K562 (cell line): ENCODE results near the gene MVP. TPM values are rescaled to one million over a fixed set of nuclear protein-coding genes. Genes with fewer than 3 reads are reported as not detected.
A peak's percentile ranks its signal among the peaks of the same experiment; 100 is the strongest.

ENCODE experiments used
- E2F5 ChIP-seq: sonication (generic); formaldehyde crosslinking; IDR thresholded peaks from 2 replicates; pipeline ENCODE4 v1.8.0; 2022; ENCODE audit warnings: mild to moderate bottlenecking, missing genetic modification reagents
- HDAC3 ChIP-seq: fragments of 450-650 bp; IDR thresholded peaks from 2 replicates; pipeline ENCODE4 v1.6.1; 2018; ENCODE audit warnings: borderline replicate concordance, mild to moderate bottlenecking, moderate library complexity; ENCODE audit not compliant: partially characterized antibody
- HNRNPK ChIP-seq: fragments of 200-400 bp; formaldehyde crosslinking; IDR thresholded peaks from one replicate; pipeline ENCODE4 v1.6.1; 2018; ENCODE audit warnings: mild to moderate bottlenecking, low read depth, low read length; ENCODE audit not compliant: poor library complexity, severe bottlenecking
- NCOR1 ChIP-seq: fragments of 450-650 bp; IDR thresholded peaks from 2 replicates; pipeline ENCODE4 v1.6.1; 2016; ENCODE audit warnings: mild to moderate bottlenecking, moderate library complexity
- SIN3B ChIP-seq: fragments of 450-650 bp; IDR thresholded peaks from 2 replicates; pipeline ENCODE4 v1.6.1; 2017; ENCODE audit warnings: low read depth, mild to moderate bottlenecking, moderate library complexity
- SPI1 ChIP-seq: IDR thresholded peaks from 2 replicates; pipeline ENCODE4 v1.6.1; 2011; ENCODE audit warnings: low read depth, low read length, control low read depth, borderline replicate concordance
- SRF ChIP-seq, 2 experiments: fragments of 250-450, 450-650 bp in 1 of 2; sonication (Bioruptor Pico) in 1 of 2; sonication (generic) in 1 of 2; formaldehyde crosslinking; IDR thresholded peaks; 2 replicates each; pipeline versions ENCODE4 v1.5.0 to v1.5.1; 2020 to 2022; ENCODE audit warnings: mild to moderate bottlenecking in 1 of 2, missing genetic modification reagents in 1 of 2
- TAF7 ChIP-seq: fragments of 450-650 bp; IDR thresholded peaks from 2 replicates; pipeline ENCODE4 v1.6.1; 2016; ENCODE audit warnings: missing genetic modification characterization, missing compliant biosample characterization
- TAL1 ChIP-seq: fragments of 450-650 bp; IDR thresholded peaks from 2 replicates; pipeline ENCODE4 v1.6.1; 2016; ENCODE audit warnings: mild to moderate bottlenecking
- TCF3 ChIP-seq: sonication (generic); formaldehyde crosslinking; IDR thresholded peaks from 2 replicates; pipeline ENCODE4 v1.4.0; 2020; ENCODE audit warnings: mild to moderate bottlenecking, missing genetic modification reagents
- TEAD4 ChIP-seq, 2 experiments: sonication (generic) in 1 of 2; formaldehyde crosslinking in 1 of 2; IDR thresholded peaks; 2 replicates each; pipeline versions ENCODE4 v1.6.1 to v1.8.0; 2012 to 2022; ENCODE audit warnings: borderline replicate concordance in 1 of 2, inconsistent platforms in 1 of 2, low read length in 1 of 2, mild to moderate bottlenecking in 1 of 2, missing genetic modification reagents in 1 of 2
- ZBTB40 ChIP-seq, 2 experiments: fragments of 450-650 bp in 1 of 2; sonication (generic) in 1 of 2; formaldehyde crosslinking in 1 of 2; IDR thresholded peaks; 2 replicates each; pipeline versions ENCODE4 v1.7.1 to v1.9.0; 2016 to 2022; ENCODE audit warnings: inconsistent platforms in 1 of 2, mild to moderate bottlenecking in 1 of 2, missing genetic modification reagents in 1 of 2
- ZNF134 ChIP-seq: fragments of 250-450 bp; sonication (Bioruptor Pico); conservative IDR thresholded peaks from 2 replicates; pipeline ENCODE4 v1.4.0; 2020
- ZNF174 ChIP-seq: fragments of 250-450 bp; sonication (Bioruptor Pico); IDR thresholded peaks from 2 replicates; pipeline ENCODE4 v1.4.0; 2020; ENCODE audit warnings: mild to moderate bottlenecking
- ZNF445 ChIP-seq: fragments of 250-450 bp; sonication (Bioruptor Pico); IDR thresholded peaks from 2 replicates; pipeline ENCODE4 v1.4.0; 2020; ENCODE audit warnings: low read depth, mild to moderate bottlenecking, moderate library complexity
- polyA plus RNA-seq, 8 experiments: library from polyadenylated mRNA; depleted of rRNA in 4 of 8; stranded (reverse) in 5 of 8; unstranded in 3 of 8; fragments of >200 nt; fragmentation: Nextera tagmentation in 2 of 8; fragmentation: Illumina TruSeq in 1 of 8; extraction: Ambion mirVana in 2 of 8; extraction: Trizol in 1 of 8; gene quantifications; 2 replicates each; pipeline versions ENCODE4 v1.2.1 to v1.2.3, GENCODE V29; 2011 to 2014; ENCODE audit warnings: inconsistent platforms in 1 of 8, missing spikeins in 1 of 8
- total RNA-seq, 7 experiments: library from RNA; depleted of rRNA in 6 of 7; stranded (reverse); fragments of >200 nt in 6 of 7; fragmentation: Illumina TruSeq in 2 of 7; extraction: Trizol in 2 of 7; gene quantifications; 2 replicates each; pipeline versions ENCODE4 v1.2.1 to v1.2.3, GENCODE V29; 2011 to 2021; ENCODE audit warnings: low replicate concordance in 1 of 7
- TF ChIP-seq, protein P1 (sequence below): fragments of 200-800 bp; sonication (Bioruptor generic); IDR thresholded peaks from 2 replicates; pipeline ENCODE4 v1.6.1; 2017; ENCODE audit warnings: missing genetic modification characterization, missing compliant biosample characterization

The MVP gene
- total and polyA plus RNA-seq, 9 of the 15 experiments (the other 6 are each of a cell fraction or from before 2014, with no cell fraction given) = 0.39 to 1.9 (median 0.76) TPM; not detected in 2

DNA sequence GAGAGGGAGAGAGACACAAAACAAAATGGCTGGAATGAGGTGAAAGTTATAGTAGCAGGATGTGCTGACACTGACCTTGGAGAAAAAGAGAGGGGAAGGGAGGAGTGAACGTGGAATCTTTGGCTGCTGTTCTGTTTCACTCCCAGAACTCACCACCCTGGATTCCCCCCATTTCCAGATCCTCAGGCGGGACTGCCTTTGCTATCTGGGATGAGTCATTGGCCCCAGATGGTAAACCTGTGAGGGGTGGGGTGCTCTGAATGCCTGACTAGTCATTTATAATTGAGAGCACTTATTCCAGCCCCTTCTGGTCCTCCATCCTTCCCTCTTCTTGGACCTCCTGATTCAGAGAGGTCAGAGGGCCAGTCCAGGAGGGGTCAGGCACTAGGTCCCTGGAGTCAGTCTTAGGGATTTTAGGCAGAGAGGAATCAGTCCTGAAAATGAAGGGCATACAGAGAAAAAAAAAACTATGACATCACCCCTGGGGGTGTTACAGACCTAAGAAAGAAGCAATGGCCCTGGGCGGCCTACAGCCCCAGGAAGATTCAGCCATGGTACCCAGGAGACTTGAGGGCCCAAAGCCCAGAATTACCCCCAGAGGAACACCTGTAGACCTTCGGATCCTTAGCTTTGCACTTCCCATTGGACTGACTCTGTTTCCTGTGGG is 44.4 kb upstream of the MVP start (continued):
- no peak for TF ChIP-seq ZBTB40 (IDR thresholded peaks at IDR 0.05)
- no peak for TF ChIP-seq ZBTB40 (CRISPR knock-in tag; IDR thresholded peaks at IDR 0.05)
- no peak for TF ChIP-seq NCOR1
- no peak for TF ChIP-seq ZNF134 (CRISPR knock-in tag)
- TF ChIP-seq SIN3B = no peak
- TF ChIP-seq TAL1 = no peak
- TF ChIP-seq TEAD4 (IDR thresholded peaks at IDR 0.05; ENCODE audit: low read length) = 0 out of 2 replicates have a peak, but pooled peaks have one; percentile 15
- TF ChIP-seq TEAD4 (CRISPR knock-in tag; IDR thresholded peaks at IDR 0.05; ENCODE audit: borderline replicate concordance) = no peak
- TF ChIP-seq ZNF174 (CRISPR knock-in tag) = no peak
- TF ChIP-seq HDAC3 = no peak
- no peak for TF ChIP-seq TAF7 (tag)
- no peak for TF ChIP-seq ZNF445 (CRISPR knock-in tag)
- no peak for TF ChIP-seq SPI1
- no peak for TF ChIP-seq E2F5 (CRISPR knock-in tag)
- peak in 1 of 2 experiments; percentile 32; a peak in 1 of 4 replicates for TF ChIP-seq SRF (CRISPR knock-in tag; IDR thresholded peaks at IDR 0.05)
- TF ChIP-seq, protein P1, sequence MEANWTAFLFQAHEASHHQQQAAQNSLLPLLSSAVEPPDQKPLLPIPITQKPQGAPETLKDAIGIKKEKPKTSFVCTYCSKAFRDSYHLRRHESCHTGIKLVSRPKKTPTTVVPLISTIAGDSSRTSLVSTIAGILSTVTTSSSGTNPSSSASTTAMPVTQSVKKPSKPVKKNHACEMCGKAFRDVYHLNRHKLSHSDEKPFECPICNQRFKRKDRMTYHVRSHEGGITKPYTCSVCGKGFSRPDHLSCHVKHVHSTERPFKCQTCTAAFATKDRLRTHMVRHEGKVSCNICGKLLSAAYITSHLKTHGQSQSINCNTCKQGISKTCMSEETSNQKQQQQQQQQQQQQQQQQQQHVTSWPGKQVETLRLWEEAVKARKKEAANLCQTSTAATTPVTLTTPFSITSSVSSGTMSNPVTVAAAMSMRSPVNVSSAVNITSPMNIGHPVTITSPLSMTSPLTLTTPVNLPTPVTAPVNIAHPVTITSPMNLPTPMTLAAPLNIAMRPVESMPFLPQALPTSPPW (CRISPR knock-in tag) = peak; percentile 21; the same call in 1 of the 2 replicates
- no peak for TF ChIP-seq HNRNPK
- 0 out of 2 replicates have a peak, but pooled peaks have one; percentile 10 for TF ChIP-seq TCF3 (CRISPR knock-in tag)
